HepG2 (cell line): Measurements from ENCODE around the gene NEGR1. TPM values are rescaled to one million over a fixed set of nuclear protein-coding genes. Genes with fewer than 3 reads are reported as not detected.

Experiments used
- ATAC-seq: fragments of 200-7000 bp; cut with Tn5 transposase; 3 replicates; pipeline ENCODE4 v1.9.1; 2020; ENCODE audit warnings: mild to moderate bottlenecking, moderate library complexity
- BruUV-seq: library from RNA; stranded (reverse); fragments of 400-500 nt; replicated peaks from 2 replicates; lab custom pipeline; 2021; lab: Mats Ljungman, UMichigan
- CTCF ChIA-PET: fragments of 300-600 bp; formaldehyde crosslinking; extraction: SDS; loops from one replicate; lab custom pipeline; 2021; ENCODE audit warnings: low total read pairs, inconsistent platforms, low intra/inter-chr PET ratio; lab: Yijun Ruan, JAX
- POLR2A ChIA-PET: fragments of 350-600 bp; sonication (Branson Sonifier 250); formaldehyde crosslinking; loops from one replicate; lab custom pipeline; 2020; ENCODE audit warnings: antibody characterized with exemption, inconsistent platforms; lab: Yijun Ruan, JAX
- DNase-seq: peaks from one replicate; pipeline ENCODE4 v3.0.0-alpha.2; 2015; ENCODE audit warnings: low spot score
- FAIRE-seq: peaks from 3 replicates; lab custom pipeline; 2011; peaks lifted over from hg19 to GRCh38; lab: Jason Lieb, UNC
- H2AFZ ChIP-seq: one replicate; pipeline ENCODE4 v1.6.1; 2011; ENCODE audit warnings: low read length, inconsistent platforms
- H3K27ac ChIP-seq: fragments of 300-600 bp; 3 replicates; pipeline ENCODE4 v1.8.0; 2011; ENCODE audit warnings: mixed run types, mild to moderate bottlenecking, mixed read lengths, low read length, inconsistent platforms; ENCODE audit not compliant: insufficient read depth; ENCODE audit errors: extremely low read length
- H3K27me3 ChIP-seq, 2 experiments: fragments of 200-600 bp in 1 of 2; 2 replicates in 1 of 2; 3 replicates in 1 of 2; pipeline versions ENCODE4 v1.6.0 to v1.8.0; 2011; ENCODE audit warnings: low read length in 2 of 2, mild to moderate bottlenecking in 2 of 2, moderate library complexity in 2 of 2, inconsistent platforms in 1 of 2; ENCODE audit not compliant: insufficient read depth in 2 of 2, control insufficient read depth in 1 of 2
- H3K36me3 ChIP-seq, 2 experiments: fragments of 200-600 bp in 1 of 2; replicated peaks in 1 of 2; 2 replicates in 1 of 2; 3 replicates in 1 of 2; pipeline versions ENCODE4 v1.5.1 to v1.8.0; 2011; ENCODE audit warnings: low read length in 2 of 2, inconsistent platforms in 1 of 2; ENCODE audit not compliant: insufficient read depth in 2 of 2, control insufficient read depth in 1 of 2
- H3K4me1 ChIP-seq: 2 replicates; pipeline ENCODE4 v1.5.1; 2012; ENCODE audit warnings: low read length, inconsistent platforms; ENCODE audit not compliant: insufficient read depth
- H3K4me2 ChIP-seq: 2 replicates; pipeline ENCODE4 v1.6.0; 2011; ENCODE audit warnings: low read depth, low read length, inconsistent platforms
- H3K4me3 ChIP-seq, 3 experiments: fragments of 200-600 bp in 1 of 3; sonication (generic), shearing (Covaris generic) in 1 of 3; replicated peaks in 1 of 3; 2 replicates each; pipeline ENCODE4 v1.5.1; 2011 to 2016; ENCODE audit warnings: low read length in 3 of 3, inconsistent platforms in 2 of 3, low read depth in 2 of 3, mild to moderate bottlenecking in 2 of 3, control low read depth in 1 of 3, mixed read lengths in 1 of 3; ENCODE audit not compliant: insufficient read depth in 1 of 3
- H3K79me2 ChIP-seq: one replicate; pipeline ENCODE4 v1.6.1; 2011; ENCODE audit warnings: low read length, inconsistent platforms; ENCODE audit not compliant: insufficient read depth
- H3K9ac ChIP-seq: 2 replicates; pipeline ENCODE4 v1.6.0; 2011; ENCODE audit warnings: mild to moderate bottlenecking, low read depth, low read length, inconsistent platforms; ENCODE audit not compliant: insufficient read depth
- H3K9me3 ChIP-seq: 2 replicates; pipeline ENCODE4 v1.5.1; 2012; ENCODE audit warnings: mild to moderate bottlenecking, low read length
- H4K20me1 ChIP-seq: 2 replicates; pipeline ENCODE4 v1.6.0; 2011; ENCODE audit warnings: inconsistent platforms, mild to moderate bottlenecking, low read length, moderate library complexity; ENCODE audit not compliant: insufficient read depth
- ARID2 ChIP-seq: sonication (generic); formaldehyde crosslinking; IDR thresholded peaks from 2 replicates; pipeline ENCODE4 v1.8.1; 2022; ENCODE audit warnings: mild to moderate bottlenecking, missing genetic modification reagents, borderline replicate concordance
- GABPA ChIP-seq, 2 experiments: IDR thresholded peaks; 2 replicates each; pipeline ENCODE4 v1.6.1; 2011 to 2016; ENCODE audit warnings: low read depth in 2 of 2, low read length in 1 of 2, missing biosample characterization in 1 of 2, missing genetic modification characterization in 1 of 2
- GLMP ChIP-seq: sonication (generic); formaldehyde crosslinking; IDR thresholded peaks from 2 replicates; pipeline ENCODE4 v1.9.0; 2021; ENCODE audit warnings: missing genetic modification reagents, mild to moderate bottlenecking, borderline replicate concordance
- HIVEP1 ChIP-seq: sonication (generic); formaldehyde crosslinking; IDR thresholded peaks from 2 replicates; pipeline ENCODE4 v1.4.0; 2020; ENCODE audit warnings: mild to moderate bottlenecking, missing genetic modification reagents
- MED1 ChIP-seq: sonication (generic); formaldehyde crosslinking; IDR thresholded peaks from 2 replicates; pipeline ENCODE4 v1.4.0; 2020; ENCODE audit warnings: missing genetic modification reagents
- NFATC3 ChIP-seq: sonication (generic); formaldehyde crosslinking; IDR thresholded peaks from 2 replicates; pipeline ENCODE4 v1.5.1; 2020; ENCODE audit warnings: mild to moderate bottlenecking, missing genetic modification reagents
- POGZ ChIP-seq: sonication (generic); formaldehyde crosslinking; IDR thresholded peaks from 2 replicates; pipeline ENCODE4 v1.4.0; 2020; ENCODE audit warnings: mild to moderate bottlenecking, missing genetic modification reagents
- RNF2 ChIP-seq: fragments of 450-650 bp; conservative IDR thresholded peaks from 2 replicates; pipeline ENCODE4 v1.6.1; 2016; ENCODE audit warnings: low read depth
- STAG1 ChIP-seq: sonication (generic); formaldehyde crosslinking; IDR thresholded peaks from 2 replicates; pipeline ENCODE4 v1.4.0; 2020; ENCODE audit warnings: missing genetic modification reagents
- ZNF142 ChIP-seq: sonication (generic); formaldehyde crosslinking; IDR thresholded peaks from 2 replicates; pipeline ENCODE4 v1.4.0; 2020; ENCODE audit warnings: missing genetic modification reagents
- ZNF629 ChIP-seq: sonication (generic); formaldehyde crosslinking; conservative IDR thresholded peaks from 2 replicates; pipeline ENCODE4 v1.5.0; 2020; ENCODE audit warnings: missing genetic modification reagents
- ZNF670 ChIP-seq: sonication (generic); formaldehyde crosslinking; IDR thresholded peaks from 2 replicates; pipeline ENCODE4 v1.8.0; 2022; ENCODE audit warnings: mild to moderate bottlenecking, missing genetic modification reagents, borderline replicate concordance
- ZNF782 ChIP-seq: sonication (generic); formaldehyde crosslinking; IDR thresholded peaks from 2 replicates; pipeline ENCODE4 v1.4.0; 2020; ENCODE audit warnings: missing genetic modification reagents, mild to moderate bottlenecking, borderline replicate concordance
- ZNF841 ChIP-seq: sonication (generic); formaldehyde crosslinking; IDR thresholded peaks from 2 replicates; pipeline ENCODE4 v1.8.1; 2023; ENCODE audit warnings: missing genetic modification reagents, borderline replicate concordance
- ZNF850 ChIP-seq: sonication (generic); formaldehyde crosslinking; conservative IDR thresholded peaks from 2 replicates; pipeline ENCODE4 v1.9.0; 2021; ENCODE audit warnings: mild to moderate bottlenecking, missing genetic modification reagents
- WGBS: methylation state at CpG from one replicate; pipeline ENCODE4 v1.1.6; 2017; ENCODE audit warnings: low lambda C conversion rate; 5-methylcytosine and 5-hydroxymethylcytosine counted together
- in situ Hi-C: cut with HindIII; loops from 2 replicates; pipeline ENCODE4 v1.10.0; 2017; ENCODE audit warnings: low pct_unique_long_range_greater_than_20kb; ENCODE audit not compliant: extremely low pct_ligation_motif_present
- intact Hi-C: fragments of 100-400 bp; cut with micrococcal nuclease; formaldehyde crosslinking; loops from one replicate; pipeline ENCODE4 v1.10.0; 2022; ENCODE audit not compliant: unreplicated experiment
- polyA plus RNA-seq, 8 experiments: library from polyadenylated mRNA; depleted of rRNA in 3 of 8; stranded (reverse) in 7 of 8; unstranded in 1 of 8; fragments of >200 nt; fragmentation: Illumina TruSeq in 4 of 8; extraction: Trizol in 4 of 8; gene quantifications; 2 replicates each; pipeline versions ENCODE4 v1.2.1 to v1.2.3, GENCODE V29; 2011 to 2016; ENCODE audit warnings: low read depth in 4 of 8, missing spikeins in 1 of 8, mixed read lengths in 1 of 8; ENCODE audit not compliant: insufficient read depth in 1 of 8
- total RNA-seq, 5 experiments: library from RNA; depleted of rRNA; stranded (reverse); fragments of >200 nt; fragmentation: Illumina TruSeq; extraction: Trizol; gene quantifications; 2 replicates each; pipeline ENCODE4 v1.2.3, GENCODE V29; 2016; ENCODE audit warnings: low read depth in 1 of 5
- TF ChIP-seq, protein P1 (sequence below): sonication (generic); formaldehyde crosslinking; IDR thresholded peaks from 2 replicates; pipeline ENCODE4 v1.8.0; 2022; ENCODE audit warnings: mild to moderate bottlenecking, missing genetic modification reagents, moderate library complexity
- TF ChIP-seq, protein P2 (sequence below): sonication (generic); formaldehyde crosslinking; IDR thresholded peaks from 2 replicates; pipeline ENCODE4 v1.4.0; 2020; ENCODE audit warnings: mild to moderate bottlenecking, missing genetic modification reagents

Gene NEGR1
- total and polyA plus RNA-seq, 2 of the 13 experiments (the other 11 are each of a cell fraction or from before 2014, with no cell fraction given) = not detected

GRCh38 chr1:71464016-71464415, 818.3 kb downstream of the NEGR1 start:
- CTCF ChIA-PET = no interaction called here
- no peak for DNase-seq
- intact Hi-C loops = no loop called here
- no peak for ATAC-seq
- H3K79me2 ChIP-seq = no peaks in the 10 kb centered on the region
- H3K9me3 ChIP-seq = peaks cover 20% of the 10 kb centered on the region
- no peak overlapping the region for H3K9ac ChIP-seq
- BruUV-seq = no TSS peak
- POLR2A ChIA-PET = no interaction called here
- no peaks in the 10 kb centered on the region for H3K36me3 ChIP-seq
- 37% methylated on average over 1 of the region's 1 CpG for whole genome bisulfite sequencing
- H3K4me1 ChIP-seq = no peaks in the 10 kb centered on the region
- no peak overlapping the region for H3K4me3 ChIP-seq
- no peaks in the 10 kb centered on the region for H4K20me1 ChIP-seq
- in situ Hi-C loops = no loop called here
- FAIRE-seq = no peak
- no peak overlapping the region for H3K4me2 ChIP-seq
- no peak for TF ChIP-seq ZNF670 (CRISPR knock-in tag)
- no peak for TF ChIP-seq ZNF841 (CRISPR knock-in tag)
- no peak for TF ChIP-seq GABPA (IDR thresholded peaks at IDR 0.05; ENCODE audit: low read depth, low read length)
- TF ChIP-seq GABPA (CRISPR knock-in tag; IDR thresholded peaks at IDR 0.05; ENCODE audit: low read depth) = no peak
- TF ChIP-seq POGZ (CRISPR knock-in tag) = no peak
- TF ChIP-seq NFATC3 (CRISPR knock-in tag) = no peak
- no peak for TF ChIP-seq STAG1 (CRISPR knock-in tag)
- TF ChIP-seq ZNF782 (CRISPR knock-in tag) = no peak
- TF ChIP-seq ARID2 (CRISPR knock-in tag) = no peak
- TF ChIP-seq, protein P1, sequence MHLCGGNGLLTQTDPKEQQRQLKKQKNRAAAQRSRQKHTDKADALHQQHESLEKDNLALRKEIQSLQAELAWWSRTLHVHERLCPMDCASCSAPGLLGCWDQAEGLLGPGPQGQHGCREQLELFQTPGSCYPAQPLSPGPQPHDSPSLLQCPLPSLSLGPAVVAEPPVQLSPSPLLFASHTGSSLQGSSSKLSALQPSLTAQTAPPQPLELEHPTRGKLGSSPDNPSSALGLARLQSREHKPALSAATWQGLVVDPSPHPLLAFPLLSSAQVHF (CRISPR knock-in tag) = no peak
- TF ChIP-seq GLMP (CRISPR knock-in tag) = no peak
- no peak for TF ChIP-seq ZNF850 (CRISPR knock-in tag)
- TF ChIP-seq, protein P2, sequence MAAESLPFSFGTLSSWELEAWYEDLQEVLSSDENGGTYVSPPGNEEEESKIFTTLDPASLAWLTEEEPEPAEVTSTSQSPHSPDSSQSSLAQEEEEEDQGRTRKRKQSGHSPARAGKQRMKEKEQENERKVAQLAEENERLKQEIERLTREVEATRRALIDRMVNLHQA = no peak
- no peak for TF ChIP-seq MED1
- no peak for TF ChIP-seq ZNF142 (CRISPR knock-in tag)
- no peak for TF ChIP-seq RNF2
- no peak for TF ChIP-seq ZNF629 (CRISPR knock-in tag)
- TF ChIP-seq HIVEP1 (CRISPR knock-in tag) = no peak
- TF ChIP-seq, all 625 proteins: peak for 0
- Histone ChIP-seq H3K27ac (no peak overlapping the region), H2AFZ (no peak overlapping the region), H3K27me3 (no peaks in the 10 kb centered on the region)
